Neuronal stem cell (in vitro differentiated cells): Measurements from ENCODE around the gene CCDC30.

Experiments
- DNase-seq: peaks from one replicate; pipeline ENCODE4 v3.0.0-alpha.2; 2013; ENCODE audit warnings: low spot score
- H2AFZ ChIP-seq: one replicate; pipeline ENCODE4 v1.6.1; 2013; ENCODE audit warnings: mild to moderate bottlenecking, low read length, inconsistent platforms
- H2AK5ac ChIP-seq: 2 replicates; pipeline ENCODE4 v1.6.1; 2013; ENCODE audit warnings: low read depth, mild to moderate bottlenecking, inconsistent platforms, low read length, moderate library complexity, mixed read lengths
- H2BK120ac ChIP-seq: 2 replicates; pipeline ENCODE4 v1.6.1; 2013; ENCODE audit warnings: low read depth, mild to moderate bottlenecking, inconsistent platforms, low read length, moderate library complexity, mixed read lengths
- H2BK12ac ChIP-seq: one replicate; pipeline ENCODE4 v1.6.1; 2013; ENCODE audit warnings: low read length, inconsistent platforms
- H2BK15ac ChIP-seq: 2 replicates; pipeline ENCODE4 v1.6.1; 2013; ENCODE audit warnings: mild to moderate bottlenecking, low read length, inconsistent platforms, mixed read lengths
- H2BK5ac ChIP-seq: one replicate; pipeline ENCODE4 v1.6.1; 2013; ENCODE audit warnings: inconsistent platforms, mild to moderate bottlenecking, low read length, moderate library complexity
- H3K14ac ChIP-seq: one replicate; pipeline ENCODE4 v1.6.1; 2013; ENCODE audit warnings: low read length, inconsistent platforms
- H3K18ac ChIP-seq: 2 replicates; pipeline ENCODE4 v1.6.1; 2013; ENCODE audit warnings: low read length, inconsistent platforms
- H3K23ac ChIP-seq: 2 replicates; pipeline ENCODE4 v1.6.1; 2013; ENCODE audit warnings: low read depth, mild to moderate bottlenecking, mixed read lengths, low read length, inconsistent platforms; ENCODE audit not compliant: poor library complexity
- H3K27ac ChIP-seq: replicated peaks from 3 replicates; pipeline ENCODE4 v1.5.1; 2013; ENCODE audit warnings: low read length, inconsistent platforms
- H3K27me3 ChIP-seq, 3 experiments: 2 replicates each; pipeline ENCODE4 v1.6.1; 2013; ENCODE audit warnings: low read length in 3 of 3, mild to moderate bottlenecking in 2 of 3, inconsistent platforms in 1 of 3, low read depth in 1 of 3, mixed read lengths in 1 of 3, moderate library complexity in 1 of 3; ENCODE audit not compliant: control insufficient read depth in 3 of 3, insufficient read depth in 3 of 3
- H3K36me3 ChIP-seq, 2 donors: replicated peaks in 1 of 2; 2 replicates each; pipeline ENCODE4 v1.6.1; 2013; ENCODE audit warnings: low read length in 2 of 2; ENCODE audit not compliant: control insufficient read depth in 2 of 2, insufficient read depth in 2 of 2
- H3K4ac ChIP-seq: 2 replicates; pipeline ENCODE4 v1.6.1; 2013; ENCODE audit warnings: inconsistent platforms, mild to moderate bottlenecking, low read length, moderate library complexity
- H3K4me1 ChIP-seq, 2 donors: 1 replicate in 1 of 2; 2 replicates in 1 of 2; pipeline ENCODE4 v1.6.1; 2013; ENCODE audit warnings: low read length in 2 of 2, low read depth in 1 of 2; ENCODE audit not compliant: control insufficient read depth in 2 of 2, insufficient read depth in 1 of 2
- H3K4me2 ChIP-seq: one replicate; pipeline ENCODE4 v1.6.1; 2013; ENCODE audit warnings: mild to moderate bottlenecking, low read length, inconsistent platforms; ENCODE audit not compliant: insufficient read depth, poor library complexity, severe bottlenecking
- H3K4me3 ChIP-seq, 2 donors: 2 replicates each; pipeline ENCODE4 v1.5.1; 2013; ENCODE audit warnings: low read length in 2 of 2, mild to moderate bottlenecking in 2 of 2, inconsistent platforms in 1 of 2, moderate library complexity in 1 of 2
- H3K79me1 ChIP-seq: one replicate; pipeline ENCODE4 v1.6.1; 2013; ENCODE audit warnings: low read depth, mild to moderate bottlenecking, inconsistent platforms, low read length, moderate library complexity
- H3K9ac ChIP-seq: one replicate; pipeline ENCODE4 v1.6.1; 2013; ENCODE audit warnings: mild to moderate bottlenecking, low read depth, low read length, inconsistent platforms; ENCODE audit not compliant: poor library complexity
- H3K9me3 ChIP-seq, 2 donors: replicated peaks in 1 of 2; 2 replicates each; pipeline versions ENCODE3 to v1.6.1; 2013; ENCODE audit warnings: low read length in 2 of 2, mild to moderate bottlenecking in 2 of 2, inconsistent platforms in 1 of 2, low read depth in 1 of 2, mixed read lengths in 1 of 2, moderate library complexity in 1 of 2; ENCODE audit not compliant: control insufficient read depth in 2 of 2, insufficient read depth in 1 of 2
- H4K8ac ChIP-seq: one replicate; pipeline ENCODE4 v1.6.1; 2013; ENCODE audit warnings: low read depth, mild to moderate bottlenecking, inconsistent platforms, low read length, moderate library complexity
- H4K91ac ChIP-seq: one replicate; pipeline ENCODE4 v1.6.1; 2013; ENCODE audit warnings: low read length, low read depth, mild to moderate bottlenecking, inconsistent platforms; ENCODE audit not compliant: poor library complexity
- WGBS, 2 donors: extraction: QIAGEN DNeasy Blood & Tissue Kit; methylation state at CpG; one replicate each; pipeline ENCODE4 v1.1.7; 2013; ENCODE audit warnings: missing lambda C conversion rate in 2 of 2, mixed read lengths in 1 of 2; ENCODE audit not compliant: insufficient read length in 2 of 2, insufficient replicate concordance in 1 of 2; ENCODE audit errors: extremely low coverage in 2 of 2; 5-methylcytosine and 5-hydroxymethylcytosine counted together

CCDC30 gene

DNA sequence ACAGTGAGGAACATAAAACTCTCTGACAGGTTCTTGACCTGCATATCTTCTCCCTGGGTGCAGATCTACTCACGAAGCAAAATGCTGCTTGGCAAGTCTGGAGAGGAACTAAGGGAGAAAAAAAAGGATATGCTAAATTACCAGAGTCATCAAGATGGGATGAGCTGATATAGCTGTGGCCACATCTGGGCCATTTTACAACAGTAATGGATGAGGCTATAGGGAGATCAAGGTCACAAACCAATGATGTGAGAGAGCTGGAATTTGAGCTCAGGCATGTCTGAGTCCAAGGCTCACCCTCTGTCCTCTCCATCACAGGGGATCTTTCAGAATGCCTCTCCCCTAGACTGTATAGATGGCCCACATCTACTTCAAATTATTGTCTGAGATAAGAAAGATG, 33.5 kb upstream of the CCDC30 start:
- Histone ChIP-seq H4K8ac (no peak overlapping the region), H3K27ac (no peak overlapping the region), H3K79me1 (peaks cover 2% of the 10 kb centered on the region), H3K23ac (no peak overlapping the region), H3K4me3 (no peak overlapping the region), H3K36me3 (no peaks in the 10 kb centered on the region), H4K91ac (no peak overlapping the region), H2BK12ac (no peak overlapping the region), H3K4me1 (no peaks in the 10 kb centered on the region), H3K18ac (no peak overlapping the region), H2AK5ac (no peak overlapping the region), H3K4ac (no peak overlapping the region), H3K14ac (no peak overlapping the region), H2BK15ac (no peak overlapping the region), H3K4me2 (no peak overlapping the region), H3K9ac (no peak overlapping the region), H2BK120ac (no peak overlapping the region), H3K27me3 (no peaks in the 10 kb centered on the region), H3K9me3 (no peaks in the 10 kb centered on the region), H2AFZ (no peak overlapping the region), H2BK5ac (no peak overlapping the region)
- no CpG with 5 or more reads among the region's 1 CpG for WGBS, 2 donors
- DNase-seq: no peak

DNA sequence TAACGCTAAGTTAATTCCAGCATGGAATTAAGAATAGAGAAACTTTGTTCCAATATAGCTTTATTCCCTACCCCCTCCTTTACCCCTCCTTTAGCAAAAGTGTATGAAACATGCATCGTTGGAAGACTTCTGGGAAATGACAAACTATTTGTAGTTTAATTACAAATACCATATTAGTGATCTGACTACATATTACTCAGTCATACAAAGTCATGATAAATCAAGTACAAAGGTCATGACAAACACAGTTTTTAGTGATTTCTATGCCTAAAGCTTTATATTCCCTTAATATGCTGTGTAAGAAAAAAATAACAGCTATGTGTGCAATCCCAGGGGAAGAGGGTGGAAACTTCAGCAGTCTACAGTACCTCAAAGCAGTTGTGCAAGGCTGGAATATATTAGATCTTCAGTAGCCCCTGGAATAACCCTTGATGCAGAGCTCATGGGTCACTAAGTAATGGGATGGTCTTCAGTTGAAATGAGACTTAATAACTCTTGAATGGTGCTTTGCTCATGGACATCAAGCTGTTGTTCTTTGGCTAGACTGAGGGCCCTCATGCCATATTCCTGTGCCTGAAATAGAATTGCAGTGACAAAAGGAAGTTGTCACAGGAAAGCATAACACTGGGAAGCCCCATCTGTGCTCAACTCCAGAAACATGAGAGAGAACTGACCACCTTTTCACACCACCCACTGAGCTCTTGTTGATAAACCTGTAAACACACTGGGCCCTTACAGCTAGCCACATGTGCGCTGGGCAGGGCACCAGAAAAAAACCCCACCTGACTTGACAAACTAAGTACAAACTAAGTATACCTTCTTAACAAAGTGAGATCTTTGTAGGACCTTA, 32.6 kb upstream of the CCDC30 start:
- Histone ChIP-seq H3K9ac (no peak overlapping the region), H3K14ac (no peak overlapping the region), H3K79me1 (peaks cover under 1% of the 10 kb centered on the region), H3K4me2 (no peak overlapping the region), H3K23ac (no peak overlapping the region), H4K8ac (no peak overlapping the region), H2BK5ac (no peak overlapping the region), H2AFZ (no peak overlapping the region), H3K18ac (no peak overlapping the region), H2BK15ac (no peak overlapping the region), H2AK5ac (no peak overlapping the region), H3K27ac (no peak overlapping the region), H3K4me3 (no peak overlapping the region), H4K91ac (no peak overlapping the region), H2BK120ac (no peak overlapping the region), H3K9me3 (no peaks in the 10 kb centered on the region), H2BK12ac (no peak overlapping the region), H3K4ac (no peak overlapping the region), H3K36me3 (no peaks in the 10 kb centered on the region), H3K27me3 (no peaks in the 10 kb centered on the region), H3K4me1 (no peaks in the 10 kb centered on the region)
- DNase-seq: no peak
- WGBS, 2 donors: no CpG with 5 or more reads among the region's 3 CpGs

DNA sequence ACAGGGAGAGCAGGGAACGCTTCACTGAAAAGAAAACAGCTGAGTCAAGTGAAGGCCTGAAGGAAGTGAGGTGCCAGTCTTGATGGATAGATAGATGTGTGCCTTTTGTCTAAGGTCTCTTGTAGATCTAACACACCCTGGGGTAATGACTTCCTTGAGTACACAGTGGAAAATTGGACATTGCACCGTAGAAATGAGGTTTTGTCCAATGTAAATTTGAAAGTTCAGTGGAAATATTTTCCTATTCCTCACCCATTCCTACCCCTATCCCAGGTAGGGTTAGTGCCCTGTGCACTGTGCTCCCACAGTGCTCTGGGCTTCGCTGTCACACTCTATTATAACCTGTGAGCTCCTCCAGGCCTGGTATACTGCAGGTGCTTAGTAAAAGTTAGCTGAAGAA, 31.6 kb upstream of the CCDC30 start:
- H3K9ac ChIP-seq: no peak overlapping the region
- no CpG with 5 or more reads among the region's 3 CpGs for WGBS, 2 donors

GRCh38 chr1:42432714-42433113, 30.4 kb upstream of the CCDC30 start:
- WGBS, 2 donors: no CpG with 5 or more reads among the region's 4 CpGs
- H3K4me1 ChIP-seq: no peaks in the 10 kb centered on the region
- no peak overlapping the region for H3K23ac ChIP-seq
- H3K27me3 ChIP-seq: no peaks in the 10 kb centered on the region
- no peak overlapping the region for H4K91ac ChIP-seq
- no peak overlapping the region for H2AK5ac ChIP-seq
- H3K4me3 ChIP-seq: no peak overlapping the region
- H3K9ac ChIP-seq: no peak overlapping the region
- H2BK120ac ChIP-seq: no peak overlapping the region
- H2BK5ac ChIP-seq: no peak overlapping the region
- H3K4me2 ChIP-seq: no peak overlapping the region
- H3K4ac ChIP-seq: no peak overlapping the region
- no peaks in the 10 kb centered on the region for H3K36me3 ChIP-seq
- no peak overlapping the region for H3K27ac ChIP-seq
- no peak overlapping the region for H2BK12ac ChIP-seq
- H3K79me1 ChIP-seq: no peaks in the 10 kb centered on the region
- no peak overlapping the region for H3K14ac ChIP-seq
- no peaks in the 10 kb centered on the region for H3K9me3 ChIP-seq
- H3K18ac ChIP-seq: no peak overlapping the region
- DNase-seq: no peak
- no peak overlapping the region for H2AFZ ChIP-seq
- H4K8ac ChIP-seq: no peak overlapping the region
- no peak overlapping the region for H2BK15ac ChIP-seq

More for the DNA sequence above, 31.6 kb upstream of the CCDC30 start:
- Histone ChIP-seq H3K23ac (no peak overlapping the region), H2BK5ac (no peak overlapping the region), H3K36me3 (no peaks in the 10 kb centered on the region), H3K14ac (no peak overlapping the region), H4K8ac (no peak overlapping the region), H3K18ac (no peak overlapping the region), H3K27me3 (no peaks in the 10 kb centered on the region), H2AFZ (no peak overlapping the region), H2AK5ac (no peak overlapping the region), H2BK15ac (no peak overlapping the region), H3K4me2 (no peak overlapping the region), H3K27ac (no peak overlapping the region), H2BK12ac (no peak overlapping the region), H3K79me1 (no peaks in the 10 kb centered on the region), H2BK120ac (no peak overlapping the region), H3K4ac (no peak overlapping the region), H3K4me3 (no peak overlapping the region), H3K9me3 (no peaks in the 10 kb centered on the region), H3K4me1 (no peaks in the 10 kb centered on the region), H4K91ac (no peak overlapping the region)
- no peak for DNase-seq
